Measurements from ENCODE around the gene P2RY13. TPM values are rescaled to one million over a fixed set of nuclear protein-coding genes. Genes with fewer than 3 reads are reported as not detected.

P2RY13 gene
- total RNA-seq, 4 donors from 2014 or later, result 0.12 to 1.2 (median 0.30) TPM

- H3K36me3 ChIP-seq, result no peaks in the 10 kb centered on the region
- DNase-seq (no peak), ATAC-seq (no peak)
- in situ Hi-C loops (cut with MboI; ENCODE audit: low sequenced_read_pairs in 4 of 4), result no loop called here
- no peaks in the 10 kb centered on the region for H3K27me3 ChIP-seq
- no peaks in the 10 kb centered on the region for H3K4me1 ChIP-seq
- intact Hi-C loops (cut with DNase I; ENCODE audit: low total_unique reads), result no loop called here
- H3K27ac ChIP-seq, result no peak overlapping the region
- no peak overlapping the region for H3K4me3 ChIP-seq
- TF ChIP-seq CTCF (IDR thresholded peaks at IDR 0.05 in 4 of 5, conservative IDR thresholded peaks at IDR 0.05 in 1 of 5) (no peak), POLR2A (IDR thresholded peaks at IDR 0.05) (no peak)
- no peaks in the 10 kb centered on the region for H3K9me3 ChIP-seq
Measured at GRCh38 chr3:151315846-151316245, 13.5 kb downstream of the P2RY13 start.

GRCh38 chr3:151315136-151315535 is 14.2 kb downstream of the P2RY13 start:
- no peak overlapping the region for H3K4me3 ChIP-seq
- intact Hi-C loops (cut with DNase I; ENCODE audit: low total_unique reads) (no loop called here), in situ Hi-C loops (cut with MboI; ENCODE audit: low sequenced_read_pairs in 4 of 4) (no loop called here)
- H3K27me3 ChIP-seq, result no peaks in the 10 kb centered on the region
- H3K36me3 ChIP-seq, result no peaks in the 10 kb centered on the region
- TF ChIP-seq POLR2A (IDR thresholded peaks at IDR 0.05) (no peak), CTCF (IDR thresholded peaks at IDR 0.05 in 4 of 5, conservative IDR thresholded peaks at IDR 0.05 in 1 of 5) (no peak)
- ATAC-seq, result no peak
- no peaks in the 10 kb centered on the region for H3K4me1 ChIP-seq
- no peak for DNase-seq
- no peaks in the 10 kb centered on the region for H3K9me3 ChIP-seq
- H3K27ac ChIP-seq, result no peak overlapping the region

GRCh38 chr3:151314593-151314992 is 14.8 kb downstream of the P2RY13 start:
- intact Hi-C loops (cut with DNase I; ENCODE audit: low total_unique reads), result no loop called here

GRCh38 chr3:151314137-151314536 is 15.2 kb downstream of the P2RY13 start:
- Histone ChIP-seq H3K27me3 (no peaks in the 10 kb centered on the region), H3K36me3 (no peaks in the 10 kb centered on the region), H3K4me3 (no peak overlapping the region), H3K27ac (no peak overlapping the region), H3K4me1 (no peaks in the 10 kb centered on the region), H3K9me3 (no peaks in the 10 kb centered on the region)
- intact Hi-C loops (cut with DNase I; ENCODE audit: low total_unique reads), result no loop called here
- no peak for ATAC-seq
- no peak for DNase-seq
- no peak for TF ChIP-seq POLR2A (IDR thresholded peaks at IDR 0.05)
- no peak for TF ChIP-seq CTCF (IDR thresholded peaks at IDR 0.05 in 4 of 5, conservative IDR thresholded peaks at IDR 0.05 in 1 of 5)
- in situ Hi-C loops (cut with MboI; ENCODE audit: low sequenced_read_pairs in 4 of 4), result no loop called here

More at GRCh38 chr3:151314593-151314992, 14.8 kb downstream of the P2RY13 start:
- Histone ChIP-seq H3K9me3 (no peaks in the 10 kb centered on the region), H3K4me3 (no peak overlapping the region), H3K27me3 (no peaks in the 10 kb centered on the region), H3K27ac (no peak overlapping the region), H3K4me1 (no peaks in the 10 kb centered on the region), H3K36me3 (no peaks in the 10 kb centered on the region)
- in situ Hi-C loops (cut with MboI; ENCODE audit: low sequenced_read_pairs in 4 of 4), result no loop called here
- no peak for DNase-seq
- ATAC-seq, result no peak
- TF ChIP-seq CTCF (IDR thresholded peaks at IDR 0.05 in 4 of 5, conservative IDR thresholded peaks at IDR 0.05 in 1 of 5), result no peak

GRCh38 chr3:151312972-151313371 is 16.4 kb downstream of the P2RY13 start:
- intact Hi-C loops (cut with DNase I; ENCODE audit: low total_unique reads), result no loop called here
- no peak for ATAC-seq
- DNase-seq, result no peak
- Histone ChIP-seq H3K27ac (no peak overlapping the region), H3K4me1 (no peaks in the 10 kb centered on the region), H3K27me3 (no peaks in the 10 kb centered on the region), H3K36me3 (no peaks in the 10 kb centered on the region), H3K4me3 (no peak overlapping the region), H3K9me3 (no peaks in the 10 kb centered on the region)
- TF ChIP-seq CTCF (IDR thresholded peaks at IDR 0.05 in 4 of 5, conservative IDR thresholded peaks at IDR 0.05 in 1 of 5), result no peak
- TF ChIP-seq POLR2A (IDR thresholded peaks at IDR 0.05), result no peak
- in situ Hi-C loops (cut with MboI; ENCODE audit: low sequenced_read_pairs in 4 of 4), result no loop called here

All from gastrocnemius medialis (tissue), 4 donors.